ENCODE results near the gene PEX5L.

Gene PEX5L

GRCh38 chr3:179933914-179934313 lies 102.8 kb downstream of the PEX5L start:
- H3K4me1 ChIP-seq (ENCODE audit: control insufficient read depth, insufficient read depth, low read length) = no peaks in the 10 kb centered on the region

GRCh38 chr3:179933080-179933479 lies 103.7 kb downstream of the PEX5L start:
- Histone ChIP-seq H3K4me1 (ENCODE audit: control insufficient read depth, insufficient read depth, low read length) (no peaks in the 10 kb centered on the region), H3K36me3 (ENCODE audit: control insufficient read depth, insufficient read depth, low read length, severe bottlenecking) (no peaks in the 10 kb centered on the region)

More at GRCh38 chr3:179933914-179934313, 102.8 kb downstream of the PEX5L start:
- Histone ChIP-seq H3K27me3 (replicated peaks; ENCODE audit: control insufficient read depth, insufficient read depth, low read length) (no peaks in the 10 kb centered on the region), H3K9ac (ENCODE audit: low read length) (no peak overlapping the region), H3K4me3 (ENCODE audit: low read length) (no peak overlapping the region), H3K36me3 (ENCODE audit: control insufficient read depth, insufficient read depth, low read length, severe bottlenecking) (no peaks in the 10 kb centered on the region), H3K9me3 (ENCODE audit: control insufficient read depth, low read length) (peaks cover 4% of the 10 kb centered on the region)
- DNase-seq (ENCODE audit: low read depth) = no peak

GRCh38 chr3:179932674-179933073 lies 104.1 kb downstream of the PEX5L start:
- no peak overlapping the region for H3K4me3 ChIP-seq (ENCODE audit: low read length)
- H3K4me1 ChIP-seq (ENCODE audit: control insufficient read depth, insufficient read depth, low read length) = no peaks in the 10 kb centered on the region
- no peak overlapping the region for H3K9ac ChIP-seq (ENCODE audit: low read length)
- no peaks in the 10 kb centered on the region for H3K36me3 ChIP-seq (ENCODE audit: control insufficient read depth, insufficient read depth, low read length, severe bottlenecking)
- H3K9me3 ChIP-seq (ENCODE audit: control insufficient read depth, low read length) = peaks cover 4% of the 10 kb centered on the region
- DNase-seq (ENCODE audit: low read depth) = no peak
- H3K27me3 ChIP-seq (replicated peaks; ENCODE audit: control insufficient read depth, insufficient read depth, low read length) = no peaks in the 10 kb centered on the region

More at GRCh38 chr3:179933080-179933479, 103.7 kb downstream of the PEX5L start:
- H3K27me3 ChIP-seq (replicated peaks; ENCODE audit: control insufficient read depth, insufficient read depth, low read length) = no peaks in the 10 kb centered on the region
- no peak for DNase-seq (ENCODE audit: low read depth)
- H3K4me3 ChIP-seq (ENCODE audit: low read length) = no peak overlapping the region
- peaks cover 4% of the 10 kb centered on the region for H3K9me3 ChIP-seq (ENCODE audit: control insufficient read depth, low read length)
- no peak overlapping the region for H3K9ac ChIP-seq (ENCODE audit: low read length)

GRCh38 chr3:179929091-179929529 lies 107.6 kb downstream of the PEX5L start:
- H3K9ac ChIP-seq (ENCODE audit: low read length) = no peak overlapping the region
- no peaks in the 10 kb centered on the region for H3K27me3 ChIP-seq (replicated peaks; ENCODE audit: control insufficient read depth, insufficient read depth, low read length)
- H3K4me3 ChIP-seq (ENCODE audit: low read length) = no peak overlapping the region
- H3K36me3 ChIP-seq (ENCODE audit: control insufficient read depth, insufficient read depth, low read length, severe bottlenecking) = no peaks in the 10 kb centered on the region
- DNase-seq (ENCODE audit: low read depth) = peak; percentile 68
- H3K4me1 ChIP-seq (ENCODE audit: control insufficient read depth, insufficient read depth, low read length) = no peaks in the 10 kb centered on the region
- no peaks in the 10 kb centered on the region for H3K9me3 ChIP-seq (ENCODE audit: control insufficient read depth, low read length)

- no peak for DNase-seq (ENCODE audit: low read depth)
- H3K9ac ChIP-seq (ENCODE audit: low read length) = no peak overlapping the region
- H3K36me3 ChIP-seq (ENCODE audit: control insufficient read depth, insufficient read depth, low read length, severe bottlenecking) = no peaks in the 10 kb centered on the region
Measured at GRCh38 chr3:179927191-179927590, 109.5 kb downstream of the PEX5L start.

GRCh38 chr3:179921951-179922350 lies 114.8 kb downstream of the PEX5L start:
- Histone ChIP-seq H3K9ac (ENCODE audit: low read length) (no peak overlapping the region), H3K36me3 (ENCODE audit: control insufficient read depth, insufficient read depth, low read length, severe bottlenecking) (no peaks in the 10 kb centered on the region), H3K27me3 (replicated peaks; ENCODE audit: control insufficient read depth, insufficient read depth, low read length) (no peaks in the 10 kb centered on the region), H3K4me1 (ENCODE audit: control insufficient read depth, insufficient read depth, low read length) (peaks cover 4% of the 10 kb centered on the region), H3K9me3 (ENCODE audit: control insufficient read depth, low read length) (no peaks in the 10 kb centered on the region), H3K4me3 (ENCODE audit: low read length) (no peak overlapping the region)
- DNase-seq (ENCODE audit: low read depth) = no peak

More at GRCh38 chr3:179927191-179927590, 109.5 kb downstream of the PEX5L start:
- H3K9me3 ChIP-seq (ENCODE audit: control insufficient read depth, low read length) = no peaks in the 10 kb centered on the region
- H3K4me1 ChIP-seq (ENCODE audit: control insufficient read depth, insufficient read depth, low read length) = peaks cover 4% of the 10 kb centered on the region
- H3K27me3 ChIP-seq (replicated peaks; ENCODE audit: control insufficient read depth, insufficient read depth, low read length) = no peaks in the 10 kb centered on the region
- H3K4me3 ChIP-seq (ENCODE audit: low read length) = no peak overlapping the region

- H3K27me3 ChIP-seq (replicated peaks; ENCODE audit: control insufficient read depth, insufficient read depth, low read length) = no peaks in the 10 kb centered on the region
- H3K36me3 ChIP-seq (ENCODE audit: control insufficient read depth, insufficient read depth, low read length, severe bottlenecking) = no peaks in the 10 kb centered on the region
- H3K4me1 ChIP-seq (ENCODE audit: control insufficient read depth, insufficient read depth, low read length) = peaks cover 4% of the 10 kb centered on the region
- H3K4me3 ChIP-seq (ENCODE audit: low read length) = no peak overlapping the region
- no peak overlapping the region for H3K9ac ChIP-seq (ENCODE audit: low read length)
- H3K9me3 ChIP-seq (ENCODE audit: control insufficient read depth, low read length) = no peaks in the 10 kb centered on the region
- no peak for DNase-seq (ENCODE audit: low read depth)
Measured at GRCh38 chr3:179921500-179921899, 115.2 kb downstream of the PEX5L start.

GRCh38 chr3:179907784-179908482 lies 128.8 kb downstream of the PEX5L start:
- Histone ChIP-seq H3K27me3 (replicated peaks; ENCODE audit: control insufficient read depth, insufficient read depth, low read length) (no peaks in the 10 kb centered on the region), H3K9ac (ENCODE audit: low read length) (no peak overlapping the region), H3K4me1 (ENCODE audit: control insufficient read depth, insufficient read depth, low read length) (no peaks in the 10 kb centered on the region), H3K4me3 (ENCODE audit: low read length) (no peak overlapping the region), H3K9me3 (ENCODE audit: control insufficient read depth, low read length) (no peaks in the 10 kb centered on the region), H3K36me3 (ENCODE audit: control insufficient read depth, insufficient read depth, low read length, severe bottlenecking) (no peaks in the 10 kb centered on the region)
- no peak for DNase-seq (ENCODE audit: low read depth)

- Histone ChIP-seq H3K9me3 (ENCODE audit: control insufficient read depth, low read length) (no peaks in the 10 kb centered on the region), H3K4me3 (ENCODE audit: low read length) (no peak overlapping the region), H3K27me3 (replicated peaks; ENCODE audit: control insufficient read depth, insufficient read depth, low read length) (no peaks in the 10 kb centered on the region), H3K4me1 (ENCODE audit: control insufficient read depth, insufficient read depth, low read length) (no peaks in the 10 kb centered on the region), H3K9ac (ENCODE audit: low read length) (no peak overlapping the region), H3K36me3 (ENCODE audit: control insufficient read depth, insufficient read depth, low read length, severe bottlenecking) (no peaks in the 10 kb centered on the region)
- DNase-seq (ENCODE audit: low read depth) = no peak
Measured at GRCh38 chr3:179902061-179902460, 134.7 kb downstream of the PEX5L start.

- peaks cover 4% of the 10 kb centered on the region for H3K27me3 ChIP-seq (replicated peaks; ENCODE audit: control insufficient read depth, insufficient read depth, low read length)
- H3K9ac ChIP-seq (ENCODE audit: low read length) = no peak overlapping the region
- no peak overlapping the region for H3K4me3 ChIP-seq (ENCODE audit: low read length)
- DNase-seq (ENCODE audit: low read depth) = peak; percentile 5
- H3K4me1 ChIP-seq (ENCODE audit: control insufficient read depth, insufficient read depth, low read length) = no peaks in the 10 kb centered on the region
- no peaks in the 10 kb centered on the region for H3K36me3 ChIP-seq (ENCODE audit: control insufficient read depth, insufficient read depth, low read length, severe bottlenecking)
- no peaks in the 10 kb centered on the region for H3K9me3 ChIP-seq (ENCODE audit: control insufficient read depth, low read length)
Measured at GRCh38 chr3:179898024-179898423, 138.7 kb downstream of the PEX5L start.

- Histone ChIP-seq H3K9ac (ENCODE audit: low read length) (no peak overlapping the region), H3K4me3 (ENCODE audit: low read length) (no peak overlapping the region), H3K27me3 (replicated peaks; ENCODE audit: control insufficient read depth, insufficient read depth, low read length) (peaks cover 4% of the 10 kb centered on the region), H3K4me1 (ENCODE audit: control insufficient read depth, insufficient read depth, low read length) (no peaks in the 10 kb centered on the region), H3K36me3 (ENCODE audit: control insufficient read depth, insufficient read depth, low read length, severe bottlenecking) (no peaks in the 10 kb centered on the region), H3K9me3 (ENCODE audit: control insufficient read depth, low read length) (no peaks in the 10 kb centered on the region)
- DNase-seq (ENCODE audit: low read depth) = no peak
Measured at GRCh38 chr3:179897231-179897630, 139.5 kb downstream of the PEX5L start.

- H3K27me3 ChIP-seq (replicated peaks; ENCODE audit: control insufficient read depth, insufficient read depth, low read length) = peaks cover 4% of the 10 kb centered on the region
- DNase-seq (ENCODE audit: low read depth) = no peak
- no peaks in the 10 kb centered on the region for H3K36me3 ChIP-seq (ENCODE audit: control insufficient read depth, insufficient read depth, low read length, severe bottlenecking)
- no peak overlapping the region for H3K9ac ChIP-seq (ENCODE audit: low read length)
- H3K4me1 ChIP-seq (ENCODE audit: control insufficient read depth, insufficient read depth, low read length) = no peaks in the 10 kb centered on the region
- H3K9me3 ChIP-seq (ENCODE audit: control insufficient read depth, low read length) = no peaks in the 10 kb centered on the region
- H3K4me3 ChIP-seq (ENCODE audit: low read length) = no peak overlapping the region
Measured at GRCh38 chr3:179896507-179896906, 140.2 kb downstream of the PEX5L start.

Data from adipocyte (in vitro differentiated cells).